ENCODE results near the gene MDP1.

Gene MDP1

DNA sequence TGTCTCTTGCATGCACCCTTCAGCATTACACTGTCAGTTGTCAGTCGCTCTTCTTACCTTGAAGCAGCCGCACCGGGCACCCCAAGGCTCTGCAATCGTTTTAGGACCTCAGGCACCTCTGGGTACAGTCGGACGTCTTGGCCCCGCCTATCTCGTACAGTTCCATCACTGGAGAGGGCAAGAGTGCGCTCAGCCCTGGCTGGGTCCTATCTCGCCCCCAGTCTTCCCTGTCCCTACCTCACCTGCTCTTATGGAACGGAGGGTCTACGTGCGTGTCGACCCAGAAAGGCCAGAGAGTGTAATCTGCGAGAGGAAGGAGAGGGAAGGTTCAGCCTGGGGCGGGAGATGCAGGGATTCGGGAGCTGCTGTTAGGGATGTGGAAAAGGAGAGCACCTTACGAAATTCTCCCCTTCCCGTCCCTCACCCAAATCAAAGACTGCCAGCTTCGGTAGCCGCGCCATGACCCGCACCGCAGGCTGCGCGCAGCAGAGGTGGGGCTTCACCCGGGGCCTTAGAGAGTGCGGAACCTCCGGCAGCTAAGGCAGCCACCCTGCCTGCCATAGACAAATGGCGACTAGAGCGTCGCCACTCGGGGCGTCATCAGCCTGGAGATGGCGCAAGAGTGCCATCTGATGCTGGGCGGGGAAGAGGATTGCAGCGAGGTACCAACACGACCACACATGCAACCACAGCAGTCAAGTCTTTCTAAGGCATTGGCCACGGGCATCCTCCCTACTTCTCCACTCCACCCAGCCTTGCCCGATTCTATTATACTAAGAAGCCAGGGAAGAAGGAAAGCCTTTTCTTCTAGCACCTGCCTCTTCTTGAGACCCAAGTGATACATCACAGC is at the start of gene MDP1:
TSS of gene MDP1 (minus strand) at position 572 of the 850 bp plus-strand sequence. CDS start at position 461, 111 bp downstream.
- DNase-seq: peak; percentile 93

DNA sequence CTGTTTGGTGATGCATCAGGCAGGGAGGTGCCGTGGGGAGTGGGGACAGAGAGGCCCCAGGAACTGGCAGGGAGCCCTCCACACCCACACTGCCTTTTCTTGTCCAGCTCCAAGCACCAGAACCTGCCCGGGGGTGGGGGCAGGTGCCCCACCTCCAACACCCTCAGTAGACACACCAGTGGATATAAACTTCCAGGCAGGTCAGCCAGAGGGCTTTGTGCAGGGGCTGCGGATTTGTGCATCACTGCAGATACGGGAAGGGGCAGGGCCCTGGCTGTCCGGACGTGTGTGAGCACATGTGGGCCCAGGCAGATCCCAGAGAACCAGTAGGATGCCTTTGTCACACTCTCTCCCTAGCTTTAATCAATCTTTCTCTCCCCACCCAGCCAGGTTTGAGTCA is 48.4 kb upstream of the MDP1 start:
- DNase-seq: no peak

DNA sequence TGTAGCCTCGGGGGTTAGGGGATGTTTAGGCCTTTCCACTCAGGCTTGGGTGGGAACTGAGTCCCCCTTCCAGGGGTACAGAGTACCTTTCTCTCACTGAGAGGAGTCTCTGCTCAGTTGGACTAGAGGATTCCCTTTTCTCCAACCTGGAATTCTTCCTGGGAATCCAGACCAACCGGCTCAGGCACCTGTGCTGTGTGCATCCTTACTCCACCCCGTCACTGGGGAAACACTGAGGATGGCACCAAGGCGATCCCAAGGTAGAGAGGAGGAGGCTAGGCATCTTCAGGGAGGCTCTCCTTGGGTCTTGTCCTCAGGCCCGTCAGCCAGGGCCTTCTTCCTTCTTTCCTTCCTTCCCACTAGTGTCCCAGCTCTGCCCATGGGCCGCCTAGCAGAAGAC is 48.0 kb upstream of the MDP1 start:
- DNase-seq: no peak

DNA sequence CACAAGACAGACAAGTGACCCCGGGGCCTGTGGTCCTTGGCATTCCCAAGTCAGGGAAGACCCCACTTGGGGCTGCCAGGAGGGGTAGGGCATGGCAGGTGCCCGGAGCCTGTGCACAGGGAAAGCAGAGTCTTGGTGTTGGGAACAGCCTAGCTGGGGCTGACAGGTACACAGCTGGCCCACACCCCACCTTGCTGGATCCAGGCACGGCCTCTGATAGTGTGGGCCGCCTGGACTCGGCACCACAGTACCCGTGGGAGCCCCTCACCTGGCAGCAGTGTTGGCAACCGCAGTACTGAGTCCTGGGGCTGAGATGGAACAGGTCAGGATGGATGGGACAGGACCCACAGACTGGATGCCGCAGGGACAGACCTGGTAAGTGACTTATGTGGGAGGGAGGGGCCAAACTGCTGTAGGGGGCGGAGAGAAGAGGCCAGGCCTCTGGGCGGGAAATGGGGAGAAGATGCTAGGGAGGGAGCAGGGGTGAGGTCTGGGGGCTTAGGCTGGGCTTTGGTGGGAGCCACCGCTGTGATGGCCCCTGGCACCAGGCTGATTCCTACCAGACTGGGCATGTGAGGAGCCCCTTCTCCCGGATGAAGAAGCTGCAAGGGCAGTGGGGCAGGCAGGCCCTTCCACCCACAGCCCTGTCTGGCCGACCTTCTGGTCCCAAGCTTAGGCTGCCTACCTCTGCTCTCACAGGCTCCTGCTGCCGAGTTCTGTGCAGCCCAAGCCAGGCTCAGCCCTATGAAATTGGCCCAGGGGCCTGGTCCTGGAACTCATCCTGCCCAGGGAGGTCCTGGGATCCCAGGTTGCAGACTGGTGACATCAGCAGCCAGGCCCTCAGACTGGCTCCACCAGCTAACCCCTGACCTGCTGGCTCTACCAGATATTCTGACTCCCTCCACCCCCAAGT is 47.2 kb upstream of the MDP1 start, which contains the start of gene TGM1:
TSS of gene TGM1 (minus strand) at position 357 of the 913 bp plus-strand sequence. CDS start 825 bp downstream, outside the sequence.
- DNase-seq: no peak

DNA sequence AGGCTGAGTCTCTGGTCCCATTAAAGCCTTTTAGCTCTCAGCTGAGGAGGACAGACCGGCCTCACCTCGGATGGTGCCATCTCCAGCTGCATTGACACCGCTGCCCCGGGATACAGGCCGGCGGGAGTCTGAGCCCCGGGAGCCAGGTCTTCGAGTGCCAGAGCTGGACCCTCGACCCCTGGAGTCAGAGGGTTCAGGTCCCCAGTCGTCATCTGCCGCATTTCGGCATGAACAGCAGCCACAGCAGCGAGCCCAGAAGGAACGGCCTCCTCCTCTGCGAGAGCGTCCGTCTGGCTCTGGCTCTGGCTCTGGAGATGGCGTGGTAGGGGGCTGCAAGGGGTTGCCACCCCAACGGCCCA is 46.1 kb upstream of the MDP1 start:
- no peak for DNase-seq

DNA sequence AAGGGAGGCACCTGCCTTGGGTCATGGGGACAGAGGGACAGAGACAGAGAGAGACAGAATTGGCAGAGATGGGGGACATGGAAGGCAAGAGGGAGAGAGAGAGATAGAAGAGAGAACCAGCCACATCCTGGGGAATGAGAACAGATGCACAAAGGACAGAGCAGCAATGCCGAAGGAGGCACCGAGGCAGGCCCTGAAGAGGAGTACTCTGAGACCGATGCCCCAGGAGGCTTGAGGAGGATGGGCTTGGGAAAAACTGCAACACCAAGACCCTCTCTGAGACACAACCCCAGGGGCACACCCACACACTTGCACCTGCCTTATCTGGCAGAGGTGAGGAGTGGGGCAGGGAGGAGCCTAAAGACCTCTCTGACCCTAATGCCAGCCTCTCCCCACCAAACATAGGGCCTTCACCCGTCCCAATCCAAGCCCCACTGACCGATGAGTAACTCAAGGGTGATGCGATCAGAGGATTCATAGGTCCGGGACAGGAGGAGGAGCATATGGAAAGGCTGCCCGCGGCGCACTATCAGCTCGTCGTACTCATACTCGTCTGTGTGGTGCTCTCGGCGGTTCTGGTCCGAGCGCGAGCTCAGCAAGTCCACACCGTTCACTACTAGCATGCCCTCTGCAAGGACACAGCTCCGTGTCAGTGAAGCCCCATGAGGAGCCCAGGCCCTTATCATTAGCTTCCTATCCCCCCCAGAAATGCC is 45.5 kb upstream of the MDP1 start:
- DNase-seq: no peak

DNA sequence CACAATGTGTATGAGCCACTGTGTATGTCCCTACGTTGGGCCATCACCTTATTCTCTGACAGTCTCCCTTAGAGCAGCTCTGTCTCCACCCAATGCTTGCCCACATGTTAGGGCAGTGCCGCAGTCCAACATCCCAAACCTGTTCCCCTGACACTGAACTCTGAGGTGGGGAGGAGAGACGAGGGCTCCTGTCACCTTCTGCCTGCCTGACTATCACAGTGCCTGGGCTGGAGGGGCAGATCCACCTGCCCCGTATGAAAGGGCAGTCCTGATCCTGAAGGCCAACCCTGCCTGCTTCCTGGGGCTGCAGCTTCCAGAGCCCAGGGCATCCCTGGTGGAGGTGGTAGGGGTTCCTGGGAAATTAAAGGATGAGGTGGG is 44.9 kb upstream of the MDP1 start:
- no peak for DNase-seq

DNA sequence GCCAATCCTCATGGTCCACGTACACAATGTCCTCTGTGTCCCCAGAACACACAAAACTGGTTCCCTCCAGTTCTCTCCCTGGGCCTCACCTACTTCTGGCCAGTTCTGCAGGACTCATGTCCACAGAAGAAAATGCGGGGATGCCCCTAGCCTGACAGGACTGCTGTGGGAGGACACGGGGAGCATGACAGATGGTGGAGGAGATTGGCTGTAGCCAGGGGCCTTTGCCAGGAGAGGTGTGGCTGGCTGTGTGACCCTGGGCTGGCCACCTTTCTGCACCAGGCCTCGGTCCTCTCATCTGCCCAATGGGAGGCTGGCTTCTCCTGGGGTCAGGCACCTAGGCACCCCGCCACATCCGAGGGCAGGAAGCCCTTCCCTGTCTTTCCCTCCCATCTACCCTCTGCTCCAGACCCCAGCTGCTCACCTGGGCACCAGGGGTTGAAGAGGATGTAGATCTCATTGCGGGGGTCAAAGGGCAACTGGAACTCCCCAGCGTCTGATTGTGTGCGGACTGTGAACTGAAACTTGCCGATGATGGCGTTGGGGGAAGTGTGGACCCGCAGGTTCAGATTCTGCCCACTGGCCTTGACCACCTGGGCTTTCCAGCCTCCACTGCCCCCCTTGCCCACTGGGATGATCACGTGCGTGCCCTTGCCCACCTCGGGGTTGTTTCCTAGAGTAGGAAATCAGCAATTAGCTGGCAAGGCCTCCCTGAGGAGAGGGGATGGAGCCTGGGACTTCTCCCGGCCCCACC is 44.3 kb upstream of the MDP1 start:
- no peak for DNase-seq

DNA sequence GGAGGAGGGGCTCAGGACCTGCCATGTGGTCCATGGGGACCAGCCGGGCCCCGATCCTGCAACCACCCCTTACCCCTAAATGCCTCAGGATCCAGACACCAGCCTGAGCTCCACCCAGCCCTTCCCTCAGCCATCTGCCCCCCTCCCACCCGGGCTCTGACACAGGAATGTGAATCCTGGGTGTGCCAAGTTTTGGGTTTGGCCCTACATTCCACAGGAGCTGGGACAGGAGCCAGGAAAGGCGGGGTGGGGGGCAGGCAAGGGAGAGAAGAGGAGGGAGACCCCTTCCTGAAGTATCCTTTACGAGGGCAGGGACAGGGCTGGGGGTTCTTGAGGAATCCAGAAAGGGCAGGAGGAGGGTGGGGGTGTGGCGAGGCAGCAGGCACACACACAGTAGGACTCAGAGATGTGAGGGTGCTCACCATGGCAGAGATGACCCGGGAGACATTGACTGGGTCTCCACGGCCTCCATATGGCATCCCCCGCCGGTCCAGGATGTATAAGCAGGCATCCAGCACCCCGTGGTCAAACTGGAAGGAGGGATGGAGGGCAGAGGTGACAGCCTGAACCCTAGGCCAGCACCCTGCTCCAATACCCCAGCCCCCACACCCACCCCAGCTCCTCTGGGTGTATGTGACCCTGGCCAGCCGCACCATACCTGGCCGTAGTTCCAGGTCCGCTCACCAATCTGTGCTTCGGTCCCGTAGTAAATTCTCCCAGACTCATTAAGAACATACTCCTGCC is 43.6 kb upstream of the MDP1 start:
- no peak for DNase-seq

DNA sequence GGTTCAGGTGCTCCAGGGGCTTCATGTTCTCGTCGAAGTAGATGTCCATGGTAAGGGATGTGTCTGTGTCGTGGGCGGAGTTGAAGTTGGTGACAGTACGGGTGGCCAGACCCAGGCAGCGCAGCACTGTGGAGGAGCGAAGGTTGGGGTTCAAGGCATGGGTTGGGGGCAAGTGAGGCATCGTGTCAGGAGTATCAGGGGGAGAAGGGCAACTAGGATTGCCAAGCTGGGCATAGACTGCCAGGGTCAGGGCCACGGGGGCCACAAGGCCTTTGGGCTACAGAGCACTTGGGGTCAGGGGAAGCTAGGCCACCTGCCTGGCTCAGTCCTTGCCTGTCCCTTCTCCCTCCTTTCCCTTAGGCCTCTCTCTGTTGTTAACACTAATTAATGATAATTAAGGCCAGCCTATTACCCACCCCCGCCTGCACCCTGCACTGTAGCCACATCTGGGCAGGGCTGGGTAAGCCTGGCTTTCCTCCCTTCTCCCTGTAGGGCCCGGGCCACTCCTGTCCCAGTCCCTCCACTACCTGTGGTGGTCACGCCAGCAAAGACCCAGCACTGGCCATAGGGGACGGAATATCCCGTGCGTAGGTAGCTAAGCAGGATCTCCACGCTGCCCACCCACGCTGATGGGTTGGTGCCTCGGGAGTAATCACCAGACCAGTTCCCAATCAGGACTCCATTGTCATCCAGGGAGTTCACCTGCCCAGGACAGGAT is 42.8 kb upstream of the MDP1 start:
- DNase-seq: no peak

DNA sequence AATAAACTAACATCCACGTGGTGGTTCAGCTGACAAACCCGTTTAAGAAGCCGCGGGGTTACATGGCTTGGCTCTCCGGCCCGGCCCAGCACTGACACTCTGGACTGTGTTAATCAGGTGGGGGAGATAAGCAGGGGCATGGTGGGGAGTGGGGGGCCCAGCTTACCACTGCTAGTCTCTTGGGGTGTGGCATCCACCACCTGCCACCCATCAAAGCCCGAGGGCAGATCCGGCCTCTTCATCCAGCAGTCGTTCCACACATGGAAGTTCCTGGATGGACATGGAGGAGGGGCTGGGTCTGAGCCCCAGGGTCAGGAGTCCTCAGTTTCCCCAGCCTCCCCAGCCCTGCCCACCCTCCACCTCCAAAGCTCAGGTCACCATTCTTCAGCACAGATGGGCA is 42.3 kb upstream of the MDP1 start:
- DNase-seq: no peak

DNA sequence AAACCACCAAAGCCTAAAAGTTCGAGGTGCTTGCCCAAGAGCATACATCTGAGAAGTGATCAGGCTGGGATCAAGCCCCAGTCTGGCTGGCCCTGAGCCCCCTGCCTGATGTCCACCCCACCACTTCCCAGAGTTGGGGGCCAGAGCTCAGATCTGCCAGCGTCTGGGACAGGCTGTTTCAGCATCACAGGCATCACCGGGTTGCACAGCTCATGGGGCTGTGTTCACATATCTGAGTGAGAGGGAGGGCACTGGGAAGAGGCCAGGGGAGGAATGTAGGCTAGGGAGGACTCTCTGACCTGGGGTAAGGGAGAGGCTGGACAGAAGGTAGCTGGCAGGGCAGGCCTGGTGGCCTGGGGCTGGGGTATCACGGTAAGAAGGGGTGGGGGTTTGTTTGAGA is 41.1 kb upstream of the MDP1 start:
- DNase-seq: no peak

DNA sequence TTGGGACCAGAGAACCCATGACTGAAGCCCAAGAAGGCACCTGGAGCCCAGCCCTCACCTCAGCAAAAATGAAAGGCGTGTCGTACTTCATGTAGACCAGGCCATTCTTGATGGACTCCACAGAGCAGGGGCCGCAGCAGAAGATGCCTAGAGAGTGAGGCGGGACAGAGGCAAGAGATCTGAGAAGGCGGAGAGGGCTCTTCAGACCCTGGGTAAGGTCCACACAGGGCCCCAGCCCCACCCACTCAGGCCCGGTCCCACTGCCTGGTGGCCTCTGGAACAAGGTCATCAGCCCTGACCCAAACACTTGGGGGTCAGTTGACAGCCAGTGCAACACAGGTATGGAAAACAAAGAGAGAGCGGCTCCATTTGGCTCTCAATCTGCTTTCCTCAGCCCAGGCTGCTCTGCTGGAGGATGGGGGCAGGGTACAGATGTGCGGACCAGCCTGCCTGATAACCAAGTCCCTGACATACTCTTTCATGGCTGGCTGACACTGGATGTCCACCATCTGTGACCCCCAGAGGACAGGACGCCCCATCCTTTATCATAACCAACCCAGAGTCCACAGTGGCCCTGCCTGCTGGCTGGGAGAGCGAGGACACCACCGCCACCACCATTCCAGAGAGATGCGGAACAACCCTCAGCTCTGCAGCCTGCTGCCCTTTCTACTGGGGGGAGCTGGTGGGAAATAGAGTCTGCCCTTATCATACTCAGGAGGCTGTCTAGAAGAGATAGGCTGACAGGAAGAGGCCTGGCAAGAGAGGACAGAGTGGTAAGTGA is 40.3 kb upstream of the MDP1 start:
- DNase-seq: no peak

DNA sequence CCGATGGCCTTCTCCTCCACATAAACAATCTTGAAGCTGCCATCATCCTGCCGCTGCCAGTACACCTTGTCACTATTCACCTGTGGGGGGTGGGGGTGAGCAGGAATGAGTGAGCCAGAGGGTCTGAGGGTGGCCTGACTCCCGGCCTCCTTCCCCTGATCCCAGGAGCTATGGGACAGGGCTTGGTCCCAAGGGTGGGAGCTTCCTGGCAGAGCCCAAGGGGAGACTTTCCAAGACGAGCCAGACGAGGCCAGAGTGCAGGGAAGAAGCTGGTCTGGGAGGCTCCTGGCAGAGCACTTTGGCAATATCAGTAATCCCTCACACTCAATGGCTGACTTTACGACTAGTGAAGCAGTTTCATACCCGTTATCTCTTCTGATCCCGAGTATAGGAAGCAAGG is 39.6 kb upstream of the MDP1 start:
- DNase-seq: no peak

DNA sequence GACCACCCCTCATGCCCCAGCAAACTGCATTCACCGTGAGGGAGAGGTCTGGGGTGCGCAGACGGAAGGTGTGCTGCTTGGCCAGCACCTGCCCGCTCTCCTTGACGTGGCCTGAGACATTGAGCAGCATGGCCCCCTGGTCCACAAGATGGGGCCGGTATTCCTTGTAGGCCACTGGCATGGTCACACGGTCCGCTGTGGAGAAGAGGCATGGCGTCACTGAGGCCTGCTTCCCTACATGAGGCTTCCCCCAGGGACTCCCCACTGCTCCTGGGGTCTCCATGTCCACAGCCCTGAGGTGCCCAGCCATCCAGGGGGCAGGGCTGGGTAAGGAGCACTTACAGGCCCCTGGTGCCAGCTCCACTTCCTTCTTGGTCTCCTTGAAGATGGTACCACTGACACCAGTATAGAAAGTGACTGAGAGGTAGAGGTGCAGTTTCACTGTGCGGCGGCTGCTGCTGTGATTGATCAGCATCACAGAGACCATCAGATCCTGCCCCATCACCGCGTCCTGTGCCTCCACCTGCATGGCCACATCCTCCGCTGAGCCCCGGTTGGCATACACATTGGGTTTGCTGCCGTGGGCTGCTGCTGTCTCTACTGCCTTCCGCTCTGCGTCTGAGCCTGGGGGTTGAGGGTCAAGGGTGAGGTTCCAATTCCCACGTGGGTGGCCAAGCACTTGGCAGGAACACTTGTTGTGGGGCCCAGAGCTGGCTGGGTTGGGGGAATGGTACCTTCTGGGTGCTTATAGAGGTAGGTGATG is 38.9 kb upstream of the MDP1 start:
- no peak for DNase-seq

DNA sequence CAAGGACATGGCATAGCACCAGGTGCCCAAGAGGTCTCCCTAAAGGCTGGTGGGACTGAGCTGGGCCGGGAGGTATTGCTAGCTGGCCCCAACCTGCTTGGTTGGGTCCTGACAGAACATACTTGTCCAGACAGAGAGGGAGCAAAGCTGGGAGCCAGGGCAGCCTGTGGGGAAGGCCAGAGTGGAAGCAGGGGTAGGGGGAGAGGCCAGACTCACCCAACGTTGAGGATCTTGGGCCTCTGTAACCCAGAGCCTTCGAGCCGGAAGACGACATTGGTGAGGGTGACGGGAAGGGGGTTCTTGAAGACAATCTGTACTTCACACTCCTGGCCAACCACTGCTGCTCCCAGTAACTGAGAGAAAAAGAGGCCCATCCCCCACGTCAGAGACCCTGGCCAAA is 38.1 kb upstream of the MDP1 start:
- no peak for DNase-seq

DNA sequence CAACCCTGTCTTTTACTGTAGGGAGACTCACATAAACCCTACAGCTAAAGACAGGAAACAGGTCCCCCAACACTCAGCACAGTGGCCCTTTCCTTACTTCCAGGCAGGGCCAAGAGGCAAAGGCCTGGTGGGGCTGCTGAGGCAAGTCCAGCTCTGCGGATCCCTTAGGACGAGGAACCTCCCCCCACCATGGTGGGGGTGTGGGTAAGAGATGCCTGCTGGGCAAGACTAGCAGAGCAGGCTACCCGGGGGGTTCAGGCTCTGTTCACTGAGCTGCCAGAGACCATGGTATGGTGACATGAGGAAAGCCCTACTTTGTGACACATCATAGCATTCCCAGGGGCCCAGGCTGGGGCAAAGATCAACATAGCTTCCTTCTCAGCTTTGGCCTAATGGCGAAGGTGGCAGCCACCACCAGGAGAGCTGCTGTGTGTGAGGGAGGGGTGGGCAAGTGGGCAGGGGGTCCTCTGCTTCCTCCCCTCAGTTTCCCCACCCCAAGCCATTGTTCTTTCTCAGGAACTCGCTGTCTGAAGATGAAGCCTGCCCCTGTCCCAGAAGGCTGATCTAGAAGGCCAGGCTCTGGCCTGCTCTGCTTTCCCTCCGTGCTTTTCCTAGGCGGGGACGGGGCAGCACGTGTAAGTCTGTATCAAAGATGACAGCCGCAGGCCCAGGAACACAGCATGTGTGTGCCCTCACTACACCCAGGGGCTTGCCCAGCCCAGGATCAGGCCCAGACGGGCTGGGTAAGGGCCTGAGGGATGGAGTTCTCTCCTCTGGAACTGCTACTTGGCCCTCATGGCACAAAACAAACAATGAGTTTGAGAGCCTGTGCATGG is 36.6 kb upstream of the MDP1 start:
- no peak for DNase-seq

DNA sequence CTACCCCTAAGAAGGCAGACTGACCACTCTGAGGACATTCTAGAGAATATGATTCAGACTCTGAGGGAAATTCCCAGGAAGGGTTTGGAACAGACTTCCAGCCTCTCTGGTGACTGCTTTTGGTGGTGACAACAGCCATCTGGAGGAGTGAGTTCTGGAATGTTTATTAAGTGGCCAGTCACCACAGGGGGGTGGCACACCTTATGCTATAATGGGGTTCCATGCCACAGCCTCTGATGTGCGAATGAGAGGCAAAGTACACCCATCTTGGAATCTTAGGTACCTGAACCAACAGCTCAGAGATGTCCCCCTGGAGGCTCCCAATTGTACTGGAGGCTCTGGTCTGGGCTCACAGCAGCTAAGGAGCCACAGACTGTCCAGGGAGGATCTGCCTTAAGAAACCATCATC is 36.0 kb upstream of the MDP1 start:
- peak; percentile 42 to 73 (median 57) for DNase-seq

DNA sequence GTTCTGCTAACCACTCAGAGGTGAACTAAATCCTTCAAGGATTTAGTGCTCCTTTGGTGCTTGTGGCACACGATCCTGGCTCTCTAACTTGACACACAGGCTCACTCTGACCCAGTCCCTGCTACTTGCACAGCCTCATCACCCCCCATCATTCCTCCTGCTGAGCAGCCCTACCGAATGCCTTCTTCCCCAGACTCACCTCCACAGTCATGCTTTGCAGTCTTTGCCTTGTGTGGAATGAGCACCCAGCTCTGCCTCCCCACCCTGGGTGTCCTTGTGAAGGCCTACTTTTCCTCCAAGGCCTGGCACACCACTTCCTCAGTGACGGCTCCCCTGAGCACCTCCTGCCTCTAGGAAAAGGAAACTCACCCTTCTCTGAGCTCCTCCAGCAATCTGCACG is 34.5 kb upstream of the MDP1 start:
- DNase-seq: no peak
